ENCODE data around the gene SRRT. TPM values are rescaled to one million over a fixed set of nuclear protein-coding genes. Genes with fewer than 3 reads are reported as not detected.

SRRT gene
- total RNA-seq, 2 donors from 2014 or later, result 33.4 to 49.6 TPM

GRCh38 chr7:100886142-100886935 is 11.4 kb downstream of the SRRT start:
- Histone ChIP-seq H3K4me1 (peaks cover 0 to 38% of the 10 kb centered on the region in 2 donors), H3K36me3 (peaks cover 76% of the 10 kb centered on the region), H3K27ac (no peak overlapping the region), H3K4me3 (no peak overlapping the region), H3K27me3 (peaks cover 0 to 3% of the 10 kb centered on the region in 2 donors), H3K9me3 (no peaks in the 10 kb centered on the region)
- no peak for TF ChIP-seq CTCF (IDR thresholded peaks at IDR 0.05)
- DNase-seq (ENCODE audit: low spot score), result no peak

DNA sequence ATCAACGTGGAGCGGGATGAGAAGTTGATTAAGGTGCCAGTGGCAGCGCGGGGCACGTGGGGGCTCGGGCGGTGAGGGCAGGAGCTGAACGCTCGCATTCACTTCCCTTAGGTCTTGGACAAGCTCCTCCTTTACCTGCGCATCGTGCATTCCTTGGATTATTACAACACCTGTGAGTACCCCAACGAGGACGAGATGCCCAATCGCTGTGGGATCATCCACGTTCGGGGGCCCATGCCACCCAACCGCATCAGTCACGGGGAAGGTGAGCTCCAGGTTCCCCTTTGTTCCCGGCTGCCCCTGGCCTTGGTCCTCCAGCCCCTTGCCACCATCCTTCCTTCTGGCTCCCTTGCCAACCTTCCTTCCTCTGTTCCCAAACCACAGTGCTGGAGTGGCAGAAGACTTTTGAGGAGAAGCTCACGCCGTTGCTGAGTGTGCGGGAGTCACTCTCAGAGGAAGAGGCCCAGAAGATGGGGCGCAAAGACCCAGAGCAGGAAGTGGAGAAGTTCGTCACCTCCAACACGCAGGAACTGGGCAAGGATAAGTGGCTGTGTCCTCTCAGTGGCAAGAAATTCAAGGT is 12.1 kb downstream of the SRRT start:
- Histone ChIP-seq H3K4me3 (no peak overlapping the region), H3K4me1 (peaks cover 0 to 38% of the 10 kb centered on the region in 2 donors), H3K27ac (no peak overlapping the region), H3K9me3 (no peaks in the 10 kb centered on the region), H3K36me3 (peaks cover 69% of the 10 kb centered on the region), H3K27me3 (peaks cover 0 to 3% of the 10 kb centered on the region in 2 donors)
- DNase-seq (ENCODE audit: low spot score), result no peak
- TF ChIP-seq CTCF (IDR thresholded peaks at IDR 0.05), result no peak

- H3K27ac ChIP-seq, result no peak overlapping the region
These were observed 12.8 kb downstream of the SRRT start for GRCh38 chr7:100887516-100888290.

DNA sequence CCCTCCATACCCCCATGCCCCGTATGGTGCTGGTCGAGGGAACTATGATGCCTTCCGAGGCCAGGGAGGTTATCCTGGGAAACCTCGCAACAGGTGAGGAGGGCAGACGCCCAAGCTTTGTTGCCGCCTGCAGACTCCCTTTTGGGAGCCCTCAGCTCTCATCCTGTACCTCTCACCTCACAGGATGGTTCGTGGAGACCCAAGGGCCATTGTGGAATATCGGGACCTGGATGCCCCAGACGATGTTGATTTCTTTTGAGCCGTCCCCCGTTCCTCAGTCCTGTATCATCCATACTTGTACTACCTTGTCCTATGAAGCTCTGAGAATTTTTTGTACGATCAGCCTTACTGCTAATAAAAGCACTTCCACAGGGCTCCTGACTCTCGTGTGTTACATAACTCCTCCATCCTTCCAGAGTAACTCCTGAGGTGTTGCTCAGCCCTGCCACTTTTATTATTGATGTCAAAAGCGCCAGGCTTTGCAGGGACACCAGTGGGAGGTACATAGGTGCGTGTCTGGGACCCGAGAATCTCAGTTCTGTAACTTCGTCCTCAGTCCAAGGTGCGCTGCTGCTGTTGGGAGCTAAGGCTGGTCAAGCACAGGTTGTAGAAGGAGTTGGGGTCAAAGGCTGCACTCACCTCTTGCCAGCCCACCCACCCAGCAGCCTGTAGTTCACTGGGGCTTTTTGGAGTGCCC is 13.5 kb downstream of the SRRT start:
- peak overlapping the region; percentile 59 to 66 for H3K4me3 ChIP-seq
- peaks cover 0 to 38% of the 10 kb centered on the region in 2 donors for H3K4me1 ChIP-seq
- peaks cover 0 to 3% of the 10 kb centered on the region in 2 donors for H3K27me3 ChIP-seq
- TF ChIP-seq CTCF (IDR thresholded peaks at IDR 0.05), result no peak
- no peak for DNase-seq (ENCODE audit: low spot score)
- no peaks in the 10 kb centered on the region for H3K9me3 ChIP-seq
- H3K27ac ChIP-seq, result peak overlapping the region; percentile 91 to 95
- H3K36me3 ChIP-seq, result peaks cover 55% of the 10 kb centered on the region

More at GRCh38 chr7:100887516-100888290, 12.8 kb downstream of the SRRT start:
- Histone ChIP-seq H3K36me3 (peaks cover 62% of the 10 kb centered on the region), H3K4me1 (peaks cover 0 to 38% of the 10 kb centered on the region in 2 donors), H3K9me3 (no peaks in the 10 kb centered on the region), H3K4me3 (no peak overlapping the region), H3K27me3 (peaks cover 0 to 3% of the 10 kb centered on the region in 2 donors)
- no peak for DNase-seq (ENCODE audit: low spot score)
- no peak for TF ChIP-seq CTCF (IDR thresholded peaks at IDR 0.05)

GRCh38 chr7:100888988-100889750 is 14.3 kb downstream of the SRRT start, which contains the start of gene UFSP1:
UFSP1 (minus strand) TSS chr7:100889715; CDS start chr7:100889271, 444 bp downstream.
- Histone ChIP-seq H3K27ac (peak within 1 kb of the TSS; percentile 91 to 95), H3K27me3 (peaks cover 0 to 3% of the 10 kb centered on the region in 2 donors)
- no peak for DNase-seq (ENCODE audit: low spot score)

More at GRCh38 chr7:100888988-100889750, 14.3 kb downstream of the SRRT start, which contains the start of gene UFSP1:
- H3K4me1 ChIP-seq, result peaks cover 0 to 38% of the 10 kb centered on the region in 2 donors
- peaks cover 47% of the 10 kb centered on the region for H3K36me3 ChIP-seq
- TF ChIP-seq CTCF (IDR thresholded peaks at IDR 0.05), result no peak
- H3K9me3 ChIP-seq, result no peaks in the 10 kb centered on the region
- peak within 1 kb of the TSS; percentile 59 to 66 for H3K4me3 ChIP-seq

Measured in right atrium auricular region (tissue), 2 donors.